ENCODE results near the gene ANKRD49.

DNA sequence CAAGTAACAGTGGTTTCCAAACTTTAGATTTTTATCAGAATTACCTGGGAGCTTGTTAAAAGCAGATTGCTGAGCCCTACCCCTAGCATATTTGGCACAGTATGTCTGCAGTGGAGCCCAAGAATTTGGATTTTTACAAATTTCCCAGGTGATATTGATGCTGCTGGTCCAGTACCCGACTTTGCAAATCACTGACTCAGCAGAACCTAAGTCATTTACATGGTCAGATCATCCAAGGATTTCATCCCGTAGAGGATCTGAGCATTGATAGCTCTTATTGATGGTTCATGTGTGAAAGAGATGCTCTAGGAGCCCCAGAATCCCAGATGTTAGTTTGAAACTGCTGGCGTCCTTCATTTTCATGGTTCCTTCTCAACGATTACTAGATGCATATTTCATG lies 24.5 kb downstream of the ANKRD49 start:
- TF ChIP-seq, protein P1, sequence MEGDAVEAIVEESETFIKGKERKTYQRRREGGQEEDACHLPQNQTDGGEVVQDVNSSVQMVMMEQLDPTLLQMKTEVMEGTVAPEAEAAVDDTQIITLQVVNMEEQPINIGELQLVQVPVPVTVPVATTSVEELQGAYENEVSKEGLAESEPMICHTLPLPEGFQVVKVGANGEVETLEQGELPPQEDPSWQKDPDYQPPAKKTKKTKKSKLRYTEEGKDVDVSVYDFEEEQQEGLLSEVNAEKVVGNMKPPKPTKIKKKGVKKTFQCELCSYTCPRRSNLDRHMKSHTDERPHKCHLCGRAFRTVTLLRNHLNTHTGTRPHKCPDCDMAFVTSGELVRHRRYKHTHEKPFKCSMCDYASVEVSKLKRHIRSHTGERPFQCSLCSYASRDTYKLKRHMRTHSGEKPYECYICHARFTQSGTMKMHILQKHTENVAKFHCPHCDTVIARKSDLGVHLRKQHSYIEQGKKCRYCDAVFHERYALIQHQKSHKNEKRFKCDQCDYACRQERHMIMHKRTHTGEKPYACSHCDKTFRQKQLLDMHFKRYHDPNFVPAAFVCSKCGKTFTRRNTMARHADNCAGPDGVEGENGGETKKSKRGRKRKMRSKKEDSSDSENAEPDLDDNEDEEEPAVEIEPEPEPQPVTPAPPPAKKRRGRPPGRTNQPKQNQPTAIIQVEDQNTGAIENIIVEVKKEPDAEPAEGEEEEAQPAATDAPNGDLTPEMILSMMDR (conservative IDR thresholded peaks at IDR 0.05; ENCODE audit: low read depth, low read length), result no peak
- no peak for TF ChIP-seq POLR2A (IDR thresholded peaks at IDR 0.05; ENCODE audit: low read depth, low read length)

All from IMR-90 (cell line).